ENCODE measurements around the gene SEC16B. TPM values are rescaled to one million over a fixed set of nuclear protein-coding genes. Genes with fewer than 3 reads are reported as not detected.

The SEC16B gene
- polyA plus RNA-seq, 1 donor, result 7.0 TPM

DNA sequence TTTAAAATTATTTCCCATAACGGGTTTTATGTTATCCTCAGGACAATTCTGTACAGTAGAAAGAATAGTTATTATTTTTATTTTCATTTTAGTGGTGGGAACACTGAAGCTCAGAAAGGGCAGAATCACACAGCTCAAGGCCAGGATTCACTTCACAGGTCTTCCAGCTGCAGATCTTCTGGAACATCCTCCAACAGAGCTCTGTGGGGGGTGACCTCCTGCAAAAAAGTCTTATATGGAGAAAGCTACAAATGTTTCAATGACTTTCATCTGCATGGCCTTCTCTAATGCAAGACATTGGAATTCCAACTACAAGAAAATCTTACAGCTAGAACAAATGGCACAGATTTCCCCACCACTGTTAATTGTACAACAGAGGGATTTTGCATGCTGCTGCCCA, 64.2 kb downstream of the SEC16B start:
- no peak for DNase-seq

DNA sequence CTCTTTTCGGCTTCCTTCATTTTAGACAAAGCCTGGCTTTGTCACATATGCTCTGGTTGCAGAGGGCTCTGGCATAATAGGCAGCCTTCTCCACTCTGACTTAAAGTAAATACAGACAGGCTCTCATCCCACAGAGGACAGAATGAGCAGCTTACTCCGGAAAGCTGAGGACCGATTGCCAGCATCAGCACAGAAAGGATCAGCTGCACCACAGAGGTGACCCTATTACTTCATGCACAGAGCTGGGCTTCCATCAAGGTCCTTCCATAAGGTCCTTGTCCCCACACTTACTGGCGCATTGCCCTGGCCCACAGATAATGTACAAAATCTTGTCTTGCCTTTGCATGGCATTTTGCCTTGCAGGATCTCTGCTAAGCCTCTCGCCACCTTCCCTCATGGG, 67.6 kb downstream of the SEC16B start:
- DNase-seq, result no peak

DNA sequence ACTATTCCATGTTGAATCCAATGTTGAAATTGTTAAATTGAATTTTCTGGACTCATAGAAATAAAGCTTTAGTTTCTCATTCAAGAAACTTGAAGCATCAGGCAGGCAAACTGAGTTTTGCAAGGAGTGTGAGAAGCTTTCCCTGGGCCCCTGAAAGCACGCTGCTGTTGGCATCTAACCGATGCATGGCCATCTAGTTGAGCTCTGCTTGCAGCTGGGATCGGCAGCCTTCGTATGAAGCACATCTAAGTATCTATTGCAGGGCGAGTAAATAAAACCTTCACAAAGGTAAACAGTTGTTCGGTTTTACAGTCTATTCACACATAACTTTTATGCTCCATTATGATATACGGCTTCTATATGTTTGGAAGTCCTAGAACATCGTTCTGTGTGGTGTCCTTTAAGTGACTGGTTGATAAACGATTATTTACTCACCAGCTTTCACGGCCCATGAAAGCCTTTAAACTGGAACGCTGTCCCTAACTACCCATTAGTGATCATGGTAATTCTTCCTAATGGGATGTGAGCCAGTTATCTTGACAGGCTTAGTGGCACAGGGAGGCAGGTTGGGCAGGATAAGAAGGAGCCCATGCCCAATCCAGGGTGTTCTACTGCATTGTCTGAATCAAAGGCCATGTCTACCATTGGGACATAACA, 71.7 kb downstream of the SEC16B start:
- DNase-seq, result no peak

DNA sequence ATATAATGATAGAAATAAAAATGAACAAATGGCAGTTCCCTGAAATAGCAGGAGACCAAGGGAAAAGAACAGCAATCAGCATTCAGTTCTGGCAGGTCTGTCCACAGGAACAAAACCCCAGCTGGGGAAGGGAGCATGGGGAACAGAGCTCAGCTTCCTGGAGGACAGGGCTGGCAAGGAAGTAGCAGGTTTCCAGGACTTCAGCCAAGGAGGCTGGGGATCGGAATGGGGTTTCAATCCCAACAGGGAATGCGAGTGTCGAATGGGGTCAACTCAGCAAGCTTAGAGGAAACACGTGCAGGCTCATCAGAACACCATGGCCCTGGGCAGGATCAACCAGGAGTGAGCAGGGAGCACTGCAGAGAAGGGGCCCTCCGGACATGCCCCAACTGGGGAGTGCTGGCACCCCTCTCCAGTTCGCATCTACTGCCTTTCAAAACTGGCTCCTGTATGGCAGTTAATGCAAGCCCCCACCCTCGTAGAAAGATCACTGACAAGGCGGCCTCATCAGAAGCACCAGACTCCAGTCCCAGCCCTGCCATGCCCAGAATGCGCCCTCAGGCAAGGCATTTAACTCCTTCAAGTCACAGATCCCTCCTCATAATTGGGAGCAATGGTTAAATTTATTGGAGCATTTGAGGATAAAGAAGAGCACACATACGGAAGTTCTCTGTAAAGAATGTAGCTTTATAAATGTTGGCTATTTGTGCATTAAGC, 72.4 kb downstream of the SEC16B start:
- DNase-seq, result peak; percentile 9

Other genes with a start within 250 kb of the SEC16B start
- 16.0 TPM for gene RASAL2, start 124.0 kb upstream of the SEC16B start, polyA plus RNA-seq (ENCODE audit: insufficient read length)